HEK293 (cell line): ENCODE measurements around the gene MRLN.

ENCODE experiments used
- CTCF ChIA-PET: fragments of 350-600 bp; formaldehyde crosslinking; extraction: SDS; loops from one replicate; lab custom pipeline; 2021; ENCODE audit warnings: antibody characterized with exemption; lab: Yijun Ruan, JAX
- POLR2A ChIA-PET: fragments of 300-600 bp; formaldehyde crosslinking; extraction: SDS; loops from one replicate; lab custom pipeline; 2020; ENCODE audit warnings: antibody characterized with exemption, inconsistent platforms; lab: Yijun Ruan, JAX
- H3K27ac ChIP-seq: fragments of 200-500 bp; sonication (Bioruptor generic); 2 replicates; pipeline ENCODE4 v1.5.1; 2014; ENCODE audit warnings: low read depth, low read length, control low read depth, inconsistent platforms; ENCODE audit errors: extremely low read depth
- H3K36me3 ChIP-seq, 2 experiments: fragments of 200-500 bp in 1 of 2; sonication (Bioruptor generic) in 1 of 2; 1 replicate in 1 of 2; 2 replicates in 1 of 2; pipeline ENCODE4 v1.5.1; 2014 to 2017; ENCODE audit warnings: inconsistent platforms in 2 of 2, low read length in 2 of 2; ENCODE audit not compliant: control insufficient read depth in 2 of 2, insufficient read depth in 1 of 2
- H3K4me1 ChIP-seq: fragments of 200-500 bp; sonication (Bioruptor generic); 2 replicates; pipeline ENCODE4 v1.5.1; 2014; ENCODE audit warnings: mild to moderate bottlenecking, low read length, inconsistent platforms; ENCODE audit not compliant: control insufficient read depth, insufficient read depth
- H3K4me3 ChIP-seq: 2 replicates; pipeline ENCODE4 v1.5.1; 2011; ENCODE audit warnings: low read depth, mild to moderate bottlenecking, control low read depth, low read length, moderate library complexity
- H3K9me3 ChIP-seq: fragments of 200-500 bp; sonication (Bioruptor generic); 2 replicates; pipeline ENCODE4 v1.5.1; 2014; ENCODE audit warnings: low read depth, low read length, inconsistent platforms; ENCODE audit not compliant: control insufficient read depth, insufficient read depth
- EGR2 ChIP-seq: fragments of 450-650 bp; formaldehyde crosslinking; IDR thresholded peaks from 2 replicates; pipeline ENCODE4 v1.5.1; 2016; ENCODE audit warnings: low read depth, missing biosample characterization, missing genetic modification characterization
- MYNN ChIP-seq: fragments of 450-650 bp; formaldehyde crosslinking; IDR thresholded peaks from 2 replicates; pipeline ENCODE4 v1.5.1; 2016; ENCODE audit warnings: missing biosample characterization, missing genetic modification characterization, borderline replicate concordance
- PRDM10 ChIP-seq: fragments of 450-650 bp; formaldehyde crosslinking; IDR thresholded peaks from 2 replicates; pipeline ENCODE4 v1.5.1; 2016; ENCODE audit warnings: missing biosample characterization, missing genetic modification characterization
- ZBTB48 ChIP-seq: fragments of 450-650 bp; formaldehyde crosslinking; IDR thresholded peaks from 2 replicates; pipeline ENCODE4 v1.5.1; 2016; ENCODE audit warnings: missing biosample characterization, missing genetic modification characterization
- ZNF112 ChIP-seq: fragments of 450-650 bp; formaldehyde crosslinking; IDR thresholded peaks from 2 replicates; pipeline ENCODE4 v1.5.0; 2017; ENCODE audit warnings: missing biosample characterization, missing genetic modification characterization
- ZNF211 ChIP-seq: fragments of 450-650 bp; formaldehyde crosslinking; IDR thresholded peaks from 2 replicates; pipeline ENCODE4 v1.5.1; 2016; ENCODE audit warnings: low read depth, missing biosample characterization, missing genetic modification characterization
- ZNF26 ChIP-seq: fragments of 450-650 bp; formaldehyde crosslinking; IDR thresholded peaks from 2 replicates; pipeline ENCODE4 v1.5.1; 2016; ENCODE audit warnings: missing biosample characterization, missing genetic modification characterization
- ZNF274 ChIP-seq, 2 experiments: fragments of 200-500 bp in 1 of 2; fragments of 450-650 bp in 1 of 2; sonication (Bioruptor generic) in 1 of 2; formaldehyde crosslinking in 1 of 2; IDR thresholded peaks; 2 replicates each; pipeline versions ENCODE4 v1.5.1 to v1.6.1; 2014 to 2016; ENCODE audit warnings: borderline replicate concordance in 1 of 2, inconsistent platforms in 1 of 2, low read length in 1 of 2, missing biosample characterization in 1 of 2, missing genetic modification characterization in 1 of 2
- ZNF366 ChIP-seq: fragments of 450-650 bp; formaldehyde crosslinking; conservative IDR thresholded peaks from 2 replicates; pipeline ENCODE4 v1.5.1; 2016; ENCODE audit warnings: missing biosample characterization, missing genetic modification characterization
- ZNF433 ChIP-seq: fragments of 450-650 bp; formaldehyde crosslinking; IDR thresholded peaks from 2 replicates; pipeline ENCODE4 v1.5.1; 2016; ENCODE audit warnings: missing biosample characterization, missing genetic modification characterization, low read depth
- ZNF449 ChIP-seq: fragments of 450-650 bp; formaldehyde crosslinking; IDR thresholded peaks from 2 replicates; pipeline ENCODE4 v1.5.1; 2017; ENCODE audit warnings: missing biosample characterization, mild to moderate bottlenecking, missing genetic modification characterization, moderate library complexity
- ZNF514 ChIP-seq: fragments of 450-650 bp; formaldehyde crosslinking; IDR thresholded peaks from 2 replicates; pipeline ENCODE4 v1.5.1; 2016; ENCODE audit warnings: missing biosample characterization, missing genetic modification characterization
- ZNF530 ChIP-seq: fragments of 450-650 bp; formaldehyde crosslinking; IDR thresholded peaks from 2 replicates; pipeline ENCODE4 v1.5.1; 2016; ENCODE audit warnings: low read depth, missing biosample characterization, missing genetic modification characterization
- ZNF555 ChIP-seq: fragments of 450-650 bp; formaldehyde crosslinking; conservative IDR thresholded peaks from 2 replicates; pipeline ENCODE4 v1.5.1; 2017; ENCODE audit warnings: missing biosample characterization, mild to moderate bottlenecking, missing genetic modification characterization, inconsistent platforms
- ZNF571 ChIP-seq: fragments of 450-650 bp; formaldehyde crosslinking; IDR thresholded peaks from 2 replicates; pipeline ENCODE4 v1.5.0; 2017; ENCODE audit warnings: missing biosample characterization, missing genetic modification characterization
- ZNF600 ChIP-seq: fragments of 450-650 bp; formaldehyde crosslinking; IDR thresholded peaks from 2 replicates; pipeline ENCODE4 v1.5.1; 2016; ENCODE audit warnings: missing biosample characterization, missing genetic modification characterization
- ZNF639 ChIP-seq: fragments of 450-650 bp; formaldehyde crosslinking; IDR thresholded peaks from 2 replicates; pipeline ENCODE4 v1.5.1; 2016; ENCODE audit warnings: missing biosample characterization, missing genetic modification characterization
- ZNF664 ChIP-seq: fragments of 450-650 bp; formaldehyde crosslinking; IDR thresholded peaks from 2 replicates; pipeline ENCODE4 v1.5.1; 2016; ENCODE audit warnings: missing biosample characterization, missing genetic modification characterization
- ZNF76 ChIP-seq: fragments of 450-650 bp; formaldehyde crosslinking; IDR thresholded peaks from 2 replicates; pipeline ENCODE4; 2016; ENCODE audit warnings: low read depth, missing biosample characterization, missing genetic modification characterization, borderline replicate concordance
- ZSCAN30 ChIP-seq: fragments of 450-650 bp; IDR thresholded peaks from 2 replicates; pipeline ENCODE4 v1.5.1; 2018; ENCODE audit warnings: missing biosample characterization, mild to moderate bottlenecking, missing genetic modification characterization, moderate library complexity

Gene MRLN

GRCh38 chr10:59713196-59713821 is 39.9 kb downstream of the MRLN start:
- Histone ChIP-seq H3K4me3 (no peak overlapping the region), H3K36me3 (no peaks in the 10 kb centered on the region), H3K9me3 (no peaks in the 10 kb centered on the region), H3K4me1 (no peaks in the 10 kb centered on the region), H3K27ac (no peak overlapping the region)
- POLR2A ChIA-PET, result no interaction called here
- CTCF ChIA-PET, result interaction anchor here (0.7 to 1.3 kb wide), 2 partner anchors 13 to 901 kb away, joined by 3 to 4 read pairs; no protein-coding TSS in a partner anchor
- TF ChIP-seq PRDM10 (tag by site-specific recombination) (no peak), ZNF211 (no peak), ZNF112 (no peak), ZBTB48 (tag by site-specific recombination) (no peak)

- no peaks in the 10 kb centered on the region for H3K36me3 ChIP-seq
- no peak for TF ChIP-seq ZNF76 (tag by site-specific recombination)
- no peak for TF ChIP-seq ZNF514
- TF ChIP-seq ZNF433 (tag by site-specific recombination), result no peak
- TF ChIP-seq ZNF555 (tag by site-specific recombination), result no peak
- no peak for TF ChIP-seq MYNN
- TF ChIP-seq ZNF274 (IDR thresholded peaks at IDR 0.05; ENCODE audit: low read length), result no peak
- no peak for TF ChIP-seq ZNF274 (tag by site-specific recombination; IDR thresholded peaks at IDR 0.05; ENCODE audit: borderline replicate concordance)
- TF ChIP-seq ZNF449, result no peak
- ChIA-PET POLR2A (no interaction called here), CTCF (interaction anchor here (0.5 to 1.3 kb wide), 5 partner anchors 12 to 1350 kb away, joined by 3 to 6 read pairs (median 3); no protein-coding TSS in a partner anchor)
- H3K4me3 ChIP-seq, result no peak overlapping the region
- no peaks in the 10 kb centered on the region for H3K4me1 ChIP-seq
- no peak overlapping the region for H3K27ac ChIP-seq
- H3K9me3 ChIP-seq, result no peaks in the 10 kb centered on the region
These were observed 41.3 kb downstream of the MRLN start for GRCh38 chr10:59711871-59712494.

- no peaks in the 10 kb centered on the region for H3K4me1 ChIP-seq
- POLR2A ChIA-PET, result interaction anchor here (1.2 to 1.9 kb wide), 2 partner anchors 9 to 199 kb away, joined by 4 to 7 read pairs; no protein-coding TSS in a partner anchor
- no peaks in the 10 kb centered on the region for H3K36me3 ChIP-seq
- peak within 1 kb of the TSS; percentile 73; the same call in 1 of the 2 replicates for H3K27ac ChIP-seq
- no peaks in the 10 kb centered on the region for H3K9me3 ChIP-seq
- peak within 1 kb of the TSS; percentile 52 for H3K4me3 ChIP-seq
- CTCF ChIA-PET, result interaction anchor here (0.6 to 1.1 kb wide), 4 partner anchors 8 to 359 kb away, joined by 3 to 4 read pairs (median 3); no protein-coding TSS in a partner anchor
- peak; percentile 90 for TF ChIP-seq EGR2 (tag by site-specific recombination)
- no peak for TF ChIP-seq ZNF530 (tag by site-specific recombination)
- TF ChIP-seq ZNF600 (tag by site-specific recombination), result peak; percentile 42
- no peak for TF ChIP-seq ZNF26 (tag by site-specific recombination)
- TF ChIP-seq ZSCAN30, result peak; percentile 63; the same call in 1 of the 2 replicates
- TF ChIP-seq ZNF639, result no peak
- no peak; the same call in 1 of the 2 replicates for TF ChIP-seq ZNF366 (tag by site-specific recombination)
- TF ChIP-seq ZNF571 (tag by site-specific recombination), result no peak
- no peak for TF ChIP-seq ZNF664 (tag by site-specific recombination)
These were observed 43.7 kb downstream of the MRLN start, which contains the start of gene SLC16A9 for GRCh38 chr10:59709395-59710125. TSS of gene SLC16A9 (minus strand) at chr10:59709850. CDS start at chr10:59684291, 25,559 bp downstream.
